Cerebellar nuclear complex (tissue), 1 donor: ENCODE data around the gene KIF17.

Source experiments
- DNase-seq, 2 experiments: peaks; one replicate each; lab custom pipeline; 2025; lab: John Stamatoyannopoulos, UW

KIF17 gene

GRCh38 chr1:20717452-20718342 is at the start of gene KIF17:
Gene KIF17, minus strand, starts transcription at chr1:20718007. Its CDS starts 301 bp downstream, at chr1:20717706.
- no peak for DNase-seq

GRCh38 chr1:20767271-20767670 is 49.5 kb upstream of the KIF17 start:
- no peak for DNase-seq

DNA sequence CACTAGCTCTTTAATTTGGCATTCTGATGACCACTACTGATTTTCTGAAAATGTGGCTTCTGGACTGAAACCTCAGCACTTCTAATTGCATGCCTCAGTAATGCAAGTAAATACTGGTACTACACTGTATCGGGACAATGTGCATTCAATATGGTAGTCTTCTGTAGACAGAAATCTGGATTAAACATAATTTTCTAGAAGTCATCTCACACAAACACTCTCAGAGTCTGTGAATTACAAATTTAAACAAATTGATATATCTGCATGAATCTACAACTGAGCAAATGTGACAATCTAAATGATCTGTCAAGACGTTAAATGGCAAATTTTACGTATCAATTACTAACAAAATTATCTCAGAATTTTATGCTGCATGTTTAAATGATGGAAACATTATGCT is 45.6 kb upstream of the KIF17 start:
- DNase-seq: no peak

DNA sequence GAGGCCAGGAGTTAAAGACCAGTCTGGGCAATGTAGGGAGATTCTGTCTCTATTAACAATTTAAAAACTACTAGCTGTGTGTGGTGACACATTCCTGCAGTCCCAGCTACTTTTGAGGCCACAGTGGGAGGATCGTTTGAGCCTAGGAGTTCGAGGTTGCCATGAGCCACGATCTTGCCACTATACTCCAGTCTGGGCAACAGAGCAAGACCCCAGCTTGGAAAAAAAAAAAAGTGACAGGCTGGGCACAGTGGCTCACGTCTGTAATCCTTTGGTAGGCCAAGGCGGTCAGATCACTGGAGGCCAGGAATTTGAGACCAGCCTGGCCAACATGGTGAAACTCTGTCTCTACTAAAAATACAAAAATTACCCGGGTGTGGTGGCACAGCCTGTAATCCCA is 42.5 kb upstream of the KIF17 start:
- no peak for DNase-seq

DNA sequence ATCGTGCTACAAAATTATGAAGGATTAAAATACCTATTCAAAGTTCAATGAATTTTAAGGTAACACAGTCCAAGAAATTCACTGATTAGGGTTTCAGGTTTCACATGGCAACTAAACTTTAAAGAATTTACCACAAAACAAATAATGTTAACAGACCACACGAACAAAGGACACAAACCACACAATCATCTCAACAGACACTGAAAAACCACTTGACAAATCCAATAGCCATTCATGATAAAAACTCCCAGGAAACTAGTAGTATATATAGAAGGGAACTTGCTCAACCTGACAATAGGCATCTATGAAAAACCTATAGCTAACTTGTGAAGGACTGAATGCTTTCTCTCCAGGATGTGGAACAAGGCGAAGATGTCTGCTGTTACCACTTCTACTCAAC is 35.8 kb upstream of the KIF17 start:
- no peak for DNase-seq

- DNase-seq: no peak
Observed at GRCh38 chr1:20751462-20751990, 33.7 kb upstream of the KIF17 start.

DNA sequence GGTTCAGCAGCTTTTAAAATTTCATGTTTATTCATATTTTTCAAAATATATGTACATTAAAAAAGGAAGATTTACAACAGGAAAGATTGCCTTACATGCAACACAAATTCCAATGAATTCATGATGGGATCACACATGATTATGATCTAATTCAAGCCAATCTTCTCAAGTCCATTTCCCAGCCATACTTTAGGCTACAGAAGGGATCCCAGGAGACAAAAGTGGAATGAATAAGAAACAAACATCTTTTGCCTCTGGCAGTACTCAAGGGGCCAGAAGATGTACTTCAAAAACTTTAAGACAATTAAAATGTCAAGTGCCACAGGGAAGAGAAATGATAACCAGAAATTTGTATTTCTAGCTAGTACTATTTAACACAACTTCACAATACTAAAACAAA is 24.9 kb upstream of the KIF17 start:
- DNase-seq: no peak

GRCh38 chr1:20740781-20741180 is 23.0 kb upstream of the KIF17 start:
- DNase-seq: no peak

DNA sequence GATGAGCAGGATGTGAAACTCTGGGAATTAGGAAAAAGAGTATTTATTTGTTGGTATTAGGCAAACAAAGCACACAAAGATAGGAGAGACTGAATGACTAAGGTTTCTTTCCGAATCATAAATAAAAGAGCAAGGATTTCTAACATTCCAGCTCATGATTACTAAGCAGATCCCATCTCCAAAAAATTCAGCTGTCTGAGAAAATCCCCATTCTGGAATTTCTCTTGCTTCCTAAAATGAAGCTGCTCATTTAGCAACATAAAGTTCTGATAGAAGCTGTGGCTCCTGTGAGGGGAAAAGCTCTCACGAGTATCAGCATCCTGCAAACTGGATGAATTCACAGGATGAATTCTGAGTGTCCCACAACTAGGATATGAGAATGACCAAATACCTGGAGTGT is 21.4 kb upstream of the KIF17 start:
- no peak for DNase-seq

DNA sequence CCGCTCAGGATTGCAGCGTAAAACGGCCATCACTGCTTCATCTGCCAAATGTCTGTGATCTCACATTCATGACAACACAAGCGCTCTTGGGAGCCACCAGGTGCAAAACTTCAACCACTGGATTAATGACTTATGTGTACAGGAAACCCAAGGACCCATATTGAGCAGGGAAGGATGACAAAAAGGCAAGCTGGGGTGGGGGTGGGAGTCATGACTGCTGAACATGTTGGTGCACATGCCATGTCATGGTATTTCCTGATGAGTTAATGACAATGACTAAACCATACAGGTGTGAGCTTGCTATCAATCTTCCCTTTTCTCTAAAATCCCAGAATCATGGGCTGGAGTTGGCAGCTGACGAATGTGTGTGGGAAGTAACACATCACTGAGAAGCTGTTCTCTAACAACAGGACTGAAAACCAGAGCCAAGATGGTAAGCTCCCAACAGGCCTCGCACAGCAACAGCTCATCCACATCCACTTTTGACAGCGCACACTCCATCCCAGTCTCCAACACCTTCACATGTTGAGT is 17.8 kb upstream of the KIF17 start:
- DNase-seq: no peak

GRCh38 chr1:20733360-20733975 is 15.7 kb upstream of the KIF17 start:
- DNase-seq: no peak

GRCh38 chr1:20732588-20733359 is 15.0 kb upstream of the KIF17 start, which contains the start of gene SH2D5:
Gene SH2D5, minus strand, starts transcription at chr1:20732703. Its CDS starts 4,659 bp downstream, at chr1:20728044.
- no peak for DNase-seq

DNA sequence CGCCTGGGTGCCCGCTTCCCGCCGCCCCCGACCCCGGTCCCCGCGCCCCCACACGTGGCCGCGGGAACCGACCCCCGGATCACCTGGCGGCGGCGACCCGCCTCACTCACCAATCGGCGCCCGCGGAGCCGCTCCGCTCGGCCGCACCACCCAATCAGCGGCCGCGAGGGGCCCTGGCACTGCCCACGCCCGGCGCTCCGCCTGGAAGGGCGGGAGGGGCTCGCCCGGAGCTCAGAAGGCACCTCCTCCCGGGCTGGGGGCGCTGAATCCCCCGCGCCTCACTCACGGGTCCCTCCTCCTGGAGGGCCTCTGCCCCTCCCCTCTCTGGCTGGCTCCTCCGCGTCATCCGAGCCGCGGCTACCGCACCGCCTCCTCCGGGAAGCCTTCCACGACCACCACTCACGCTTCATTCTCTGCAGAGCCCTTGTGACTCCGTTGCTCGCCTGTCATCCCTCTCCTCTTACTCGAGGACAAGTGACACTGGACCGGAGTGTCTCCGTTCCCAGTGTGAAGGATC is 14.3 kb upstream of the KIF17 start:
- no peak for DNase-seq

DNA sequence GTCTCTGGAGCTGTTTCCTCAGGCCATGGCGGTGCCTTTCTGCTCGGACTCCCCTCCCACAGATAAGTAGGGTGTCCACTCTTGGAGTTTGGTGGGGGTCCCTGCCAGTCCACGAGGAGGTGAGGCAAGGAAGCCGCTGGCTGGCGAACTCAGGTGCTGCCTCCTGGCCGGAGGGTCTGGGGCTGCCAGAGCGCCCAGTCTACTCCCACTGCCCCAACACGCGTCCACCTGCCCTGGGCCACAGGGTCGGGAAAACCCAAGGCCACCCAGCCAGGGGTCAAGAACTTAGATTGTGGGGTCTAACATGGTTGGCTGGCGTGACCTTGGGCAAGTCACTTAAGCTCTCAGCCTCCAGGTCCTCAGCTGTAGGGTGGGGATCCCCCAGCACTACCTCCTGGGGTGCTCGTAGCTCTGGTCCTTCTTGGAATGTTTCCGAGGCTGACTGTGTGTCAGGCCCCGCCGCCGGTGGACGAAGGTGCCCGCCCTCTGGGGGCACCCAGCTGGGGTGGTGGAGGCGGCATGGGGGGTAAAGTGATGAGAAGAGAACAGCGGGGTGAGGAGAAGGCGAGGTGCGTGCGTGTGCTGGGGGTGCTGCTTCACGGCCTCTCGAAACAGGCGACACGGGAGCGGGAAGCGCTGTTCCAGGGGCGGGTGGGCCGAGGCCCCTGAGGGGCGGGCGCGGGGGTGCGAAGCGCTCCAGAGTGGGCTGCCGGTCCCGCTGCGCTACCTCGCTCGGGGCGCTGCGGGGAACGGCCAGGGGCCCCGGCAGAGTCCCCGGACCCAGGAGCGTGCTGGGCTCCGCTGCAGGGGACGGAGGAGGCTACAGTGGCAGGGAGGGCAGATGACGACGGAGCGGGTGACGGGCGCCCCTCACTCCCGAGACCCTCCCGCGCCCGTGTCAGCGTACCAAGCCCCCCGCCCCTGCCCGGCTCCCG is 13.5 kb upstream of the KIF17 start:
- DNase-seq: no peak

- no peak for DNase-seq
Observed at GRCh38 chr1:20730690-20731056, 12.9 kb upstream of the KIF17 start.

- DNase-seq: no peak
Observed at GRCh38 chr1:20729990-20730689, 12.3 kb upstream of the KIF17 start.

DNA sequence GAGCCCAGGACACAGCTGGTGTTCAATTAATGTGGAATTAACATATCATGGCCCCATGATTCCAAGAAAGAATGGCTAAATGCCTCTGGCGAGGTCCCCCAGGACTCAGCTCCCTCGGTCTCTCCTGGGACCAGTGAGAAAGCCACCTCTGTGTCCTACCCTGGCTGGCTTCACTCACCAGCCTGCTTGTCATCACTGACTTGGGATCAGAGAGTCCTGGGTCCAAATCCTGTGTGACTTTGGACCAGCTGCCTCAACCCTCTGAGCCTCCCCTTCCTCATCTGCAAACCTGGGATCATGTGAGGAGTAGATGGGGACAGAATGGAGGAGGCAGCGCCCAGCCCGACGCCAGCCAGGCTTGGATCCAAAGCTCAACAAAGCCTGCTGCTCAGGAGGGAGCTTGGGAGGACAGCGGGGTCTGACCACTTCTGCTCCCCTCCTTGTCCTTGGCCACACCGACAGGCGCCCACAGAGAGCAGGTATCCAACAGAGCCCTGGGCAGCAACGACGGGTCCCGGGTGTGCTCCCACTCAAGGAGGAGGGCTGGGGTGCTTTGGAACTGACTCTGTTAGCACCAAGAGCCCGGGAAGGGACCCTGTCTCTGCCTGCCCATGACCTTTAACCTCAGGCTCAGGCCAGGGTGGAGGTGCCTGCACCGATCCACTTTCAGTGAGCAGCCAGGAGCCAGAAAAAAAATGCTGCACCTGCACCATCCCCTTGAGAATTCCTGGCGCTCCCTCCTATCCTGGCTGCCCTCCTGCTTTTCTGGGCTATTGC is 11.5 kb upstream of the KIF17 start:
- no peak for DNase-seq

DNA sequence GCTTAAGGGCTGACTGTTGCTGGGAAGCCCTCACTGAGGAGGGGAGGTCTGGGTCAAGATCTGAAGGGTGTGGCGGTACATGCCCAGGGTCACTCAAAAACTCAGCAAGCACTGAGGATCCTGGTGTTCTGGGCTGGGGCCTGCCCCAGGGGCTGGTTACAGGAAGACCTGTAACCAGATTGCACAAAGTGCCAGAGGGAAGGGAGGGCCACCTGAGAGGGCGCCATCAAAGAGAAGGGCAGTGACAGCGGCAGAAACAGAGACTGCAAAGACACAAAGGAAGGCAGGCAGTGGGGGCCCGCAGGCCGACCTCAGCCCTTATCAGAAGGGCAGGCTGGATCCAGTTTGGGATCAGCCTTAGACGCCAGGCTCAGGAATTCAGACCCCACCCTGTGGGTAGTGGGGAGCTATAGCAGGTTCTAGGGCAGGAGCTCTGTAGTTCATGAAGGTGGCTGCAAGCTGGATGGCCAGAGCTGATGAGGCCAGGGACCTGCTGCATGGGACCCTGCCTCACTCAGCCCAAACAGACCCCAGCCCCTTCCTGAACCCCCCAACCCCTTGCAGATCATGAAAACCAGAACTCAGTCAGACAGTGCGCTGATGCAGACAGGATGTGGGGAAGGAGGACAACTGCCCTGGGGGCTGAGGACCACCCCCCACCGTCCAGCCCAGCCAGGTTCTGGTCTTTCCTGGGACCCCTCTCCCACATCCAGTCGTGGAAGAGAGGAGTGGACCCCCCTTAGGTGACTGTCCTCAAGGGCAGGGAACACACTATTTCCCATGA is 10.8 kb upstream of the KIF17 start:
- no peak for DNase-seq
